Panc1 (cell line): ENCODE measurements around the gene DHRS3. TPM values are rescaled to one million over a fixed set of nuclear protein-coding genes. Genes with fewer than 3 reads are reported as not detected.
"Not testable (repeated sequence)": the region's sequence is repeated elsewhere in the genome, so short reads cannot be mapped to it uniquely, and the experiment has no call there.

ENCODE experiments used
- ATAC-seq: fragments of 200-7000 bp; cut with Tn5 transposase; 2 replicates; pipeline ENCODE4 v1.9.1; 2020; ENCODE audit warnings: mild to moderate bottlenecking, moderate library complexity
- BruUV-seq: library from RNA; stranded (reverse); fragments of 400-500 nt; replicated peaks from 2 replicates; lab custom pipeline; 2021; lab: Mats Ljungman, UMichigan
- CTCF ChIA-PET: fragments of 300-600 bp; sonication (Branson Sonifier 250); formaldehyde crosslinking; loops from one replicate; lab custom pipeline; 2022; ENCODE audit warnings: antibody characterized with exemption; lab: Charles Lee
- POLR2A ChIA-PET: fragments of 300-600 bp; sonication (Branson Sonifier 250); formaldehyde crosslinking; loops from one replicate; lab custom pipeline; 2022; ENCODE audit warnings: antibody characterized with exemption; lab: Charles Lee
- DNase-seq: peaks from one replicate; pipeline ENCODE4 v3.0.0-alpha.2; 2010; ENCODE audit warnings: low read depth, low spot score
- H3K27ac ChIP-seq: 2 replicates; pipeline ENCODE4 v1.5.1; 2011; ENCODE audit warnings: mild to moderate bottlenecking, low read length, inconsistent platforms
- H3K27me3 ChIP-seq: fragments of 200-500 bp; sonication (Bioruptor generic); 2 replicates; pipeline ENCODE4 v1.6.0; 2014; ENCODE audit warnings: low read length, inconsistent platforms; ENCODE audit not compliant: control insufficient read depth, insufficient read depth
- H3K36me3 ChIP-seq: fragments of 200-500 bp; sonication (Bioruptor generic); 2 replicates; pipeline ENCODE4 v1.5.1; 2014; ENCODE audit warnings: inconsistent platforms, mild to moderate bottlenecking, low read length, moderate library complexity; ENCODE audit not compliant: control insufficient read depth, insufficient read depth
- H3K4me1 ChIP-seq: 2 replicates; pipeline ENCODE4 v1.5.1; 2011; ENCODE audit warnings: inconsistent platforms, mild to moderate bottlenecking, low read length, moderate library complexity; ENCODE audit not compliant: control insufficient read depth, insufficient read depth
- H3K4me3 ChIP-seq, 2 experiments: 2 replicates each; pipeline ENCODE4 v1.5.1; 2011 to 2012; ENCODE audit warnings: low read depth in 2 of 2, low read length in 2 of 2, mild to moderate bottlenecking in 2 of 2, inconsistent platforms in 1 of 2, moderate library complexity in 1 of 2
- H3K9me3 ChIP-seq: fragments of 200-500 bp; sonication (Bioruptor generic); 2 replicates; pipeline ENCODE4 v1.5.1; 2014; ENCODE audit warnings: low read depth, mild to moderate bottlenecking, inconsistent platforms, low read length, moderate library complexity; ENCODE audit not compliant: control insufficient read depth, insufficient read depth
- POLR2AphosphoS5 ChIP-seq: IDR thresholded peaks from 2 replicates; pipeline ENCODE4 v1.6.1; 2012; ENCODE audit warnings: mild to moderate bottlenecking, low read depth, low read length, moderate library complexity
- REST ChIP-seq, 2 experiments: IDR thresholded peaks; 2 replicates each; pipeline ENCODE4 v1.6.1; 2011 to 2012; ENCODE audit warnings: low read depth in 2 of 2, control low read depth in 1 of 2, low read length in 1 of 2, mild to moderate bottlenecking in 1 of 2, moderate library complexity in 1 of 2; ENCODE audit not compliant: insufficient read depth in 1 of 2
- SIN3A ChIP-seq: IDR thresholded peaks from 2 replicates; pipeline ENCODE4 v1.6.1; 2012; ENCODE audit warnings: low read depth, mild to moderate bottlenecking, low read length, moderate library complexity, borderline replicate concordance; ENCODE audit not compliant: insufficient read depth
- TCF7L2 ChIP-seq: IDR thresholded peaks from 2 replicates; pipeline ENCODE4 v1.6.1; 2011; ENCODE audit warnings: mild to moderate bottlenecking, low read depth, low read length, inconsistent platforms
- in situ Hi-C: cut with HindIII; loops from 2 replicates; pipeline ENCODE4 v1.10.0; 2016; ENCODE audit warnings: low sequenced_read_pairs, low pct_unique_long_range_greater_than_20kb
- intact Hi-C: fragments of 100-400 bp; cut with micrococcal nuclease; formaldehyde crosslinking; loops from one replicate; pipeline ENCODE4 v1.10.0; 2022; ENCODE audit not compliant: unreplicated experiment
- total RNA-seq: library from RNA; stranded (reverse); gene quantifications from one replicate; pipeline ENCODE4 v1.2.1, GENCODE V29; 2021; ENCODE audit not compliant: unreplicated experiment
- TF ChIP-seq, protein P1 (sequence below): fragments of 450-650 bp; IDR thresholded peaks from 2 replicates; pipeline ENCODE4 v1.5.1; 2017; ENCODE audit warnings: mild to moderate bottlenecking

DHRS3 gene
- total RNA-seq, 1 experiment from 2014 or later = 113 TPM

DNA sequence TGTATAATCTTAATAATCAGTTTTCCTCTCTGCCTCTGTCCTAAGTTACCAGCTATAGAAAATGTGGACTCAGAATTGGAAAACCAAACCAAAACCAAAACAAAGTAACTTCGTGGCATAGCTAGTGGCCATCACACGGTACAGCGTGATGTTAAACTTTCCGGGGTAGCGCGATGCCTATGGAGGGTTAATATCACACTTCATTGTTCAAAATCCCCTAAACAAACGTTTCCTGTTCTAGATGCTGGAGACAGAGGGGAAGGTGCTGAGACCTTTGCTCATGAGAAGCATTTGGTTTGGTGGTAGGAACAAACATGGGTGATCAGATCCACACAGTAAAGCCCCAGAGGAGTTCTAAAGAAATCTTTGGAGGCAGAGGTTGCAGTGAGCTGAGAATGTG lies 30.7 kb upstream of the DHRS3 start:
- no TSS peak for BruUV-seq
- POLR2A ChIA-PET = no interaction called here
- Histone ChIP-seq H3K27ac (no peak overlapping the region; the same call in 1 of the 2 replicates), H3K9me3 (no peaks in the 10 kb centered on the region), H3K4me1 (no peaks in the 10 kb centered on the region), H3K27me3 (no peaks in the 10 kb centered on the region), H3K36me3 (no peaks in the 10 kb centered on the region), H3K4me3 (no peak overlapping the region)
- intact Hi-C loops (no loop called here), in situ Hi-C loops (no loop called here)
- CTCF ChIA-PET = interaction anchor here (0.6 kb wide), 2 partner anchors 9 to 183 kb away, joined by 3 to 5 read pairs; partner anchors contain the start of gene PRAMEF11
- DNase-seq (no peak), ATAC-seq (no peak)
- TF ChIP-seq TCF7L2 = no peak
- no peak for TF ChIP-seq REST (IDR thresholded peaks at IDR 0.05; ENCODE audit: insufficient read depth in 1 of 2, low read depth in 2 of 2, low read length in 1 of 2)

- ATAC-seq, DNase-seq, H3K9me3 ChIP-seq, BruUV-seq, H3K27ac ChIP-seq, H3K27me3 ChIP-seq, H3K4me1 ChIP-seq, intact Hi-C loops, H3K4me3 ChIP-seq, H3K36me3 ChIP-seq, in situ Hi-C loops, CTCF ChIA-PET: not testable (repeated sequence)
- POLR2A ChIA-PET = interaction anchor here (0.6 kb wide), 1 partner anchor 228 kb away, joined by 3 read pairs; no protein-coding TSS in a partner anchor
Measured at GRCh38 chr1:12645401-12645800, 27.4 kb upstream of the DHRS3 start.

DNA sequence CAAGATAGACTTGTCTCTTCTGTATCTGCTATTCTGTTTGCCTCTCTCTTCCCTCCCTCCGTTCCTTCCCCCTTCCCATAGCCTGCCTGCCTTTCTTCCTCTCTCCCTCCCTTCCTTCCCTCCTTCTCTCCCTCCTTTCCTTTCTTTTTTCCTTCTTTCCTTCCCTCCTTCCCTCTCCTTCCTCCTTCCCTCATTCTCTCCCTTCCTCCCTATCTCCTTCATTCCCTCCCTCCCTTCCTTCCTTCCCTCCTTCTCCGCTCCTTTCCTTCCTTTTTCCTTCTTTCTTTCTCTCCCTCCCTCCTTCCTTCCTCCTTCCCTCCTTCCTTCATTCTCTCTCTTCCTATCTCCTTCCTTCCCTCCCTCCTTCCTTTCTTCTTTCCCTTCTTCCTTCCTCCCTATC lies 26.8 kb upstream of the DHRS3 start:
- H3K27me3 ChIP-seq = no peaks in the 10 kb centered on the region
- ChIA-PET CTCF (interaction anchor here (0.6 kb wide), 1 partner anchor 407 kb away, joined by 5 read pairs; no protein-coding TSS in a partner anchor), POLR2A (no interaction called here)
- no TSS peak for BruUV-seq
- in situ Hi-C loops = no loop called here
- no peak for ATAC-seq
- H3K9me3 ChIP-seq = peaks cover 10% of the 10 kb centered on the region; the same call in 1 of the 2 replicates
- no peaks in the 10 kb centered on the region for H3K4me1 ChIP-seq
- intact Hi-C loops = no loop called here
- TF ChIP-seq SIN3A (no peak), TCF7L2 (no peak), POLR2AphosphoS5 (no peak), REST (IDR thresholded peaks at IDR 0.05; ENCODE audit: insufficient read depth in 1 of 2, low read depth in 2 of 2, low read length in 1 of 2) (no peak)
- TF ChIP-seq, protein P1, sequence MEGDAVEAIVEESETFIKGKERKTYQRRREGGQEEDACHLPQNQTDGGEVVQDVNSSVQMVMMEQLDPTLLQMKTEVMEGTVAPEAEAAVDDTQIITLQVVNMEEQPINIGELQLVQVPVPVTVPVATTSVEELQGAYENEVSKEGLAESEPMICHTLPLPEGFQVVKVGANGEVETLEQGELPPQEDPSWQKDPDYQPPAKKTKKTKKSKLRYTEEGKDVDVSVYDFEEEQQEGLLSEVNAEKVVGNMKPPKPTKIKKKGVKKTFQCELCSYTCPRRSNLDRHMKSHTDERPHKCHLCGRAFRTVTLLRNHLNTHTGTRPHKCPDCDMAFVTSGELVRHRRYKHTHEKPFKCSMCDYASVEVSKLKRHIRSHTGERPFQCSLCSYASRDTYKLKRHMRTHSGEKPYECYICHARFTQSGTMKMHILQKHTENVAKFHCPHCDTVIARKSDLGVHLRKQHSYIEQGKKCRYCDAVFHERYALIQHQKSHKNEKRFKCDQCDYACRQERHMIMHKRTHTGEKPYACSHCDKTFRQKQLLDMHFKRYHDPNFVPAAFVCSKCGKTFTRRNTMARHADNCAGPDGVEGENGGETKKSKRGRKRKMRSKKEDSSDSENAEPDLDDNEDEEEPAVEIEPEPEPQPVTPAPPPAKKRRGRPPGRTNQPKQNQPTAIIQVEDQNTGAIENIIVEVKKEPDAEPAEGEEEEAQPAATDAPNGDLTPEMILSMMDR = no peak
- H3K4me3 ChIP-seq = no peak overlapping the region
- DNase-seq = no peak
- H3K27ac ChIP-seq = no peak overlapping the region
- no peaks in the 10 kb centered on the region for H3K36me3 ChIP-seq
